ENCODE data around the gene ETFDH. TPM values are rescaled to one million over a fixed set of nuclear protein-coding genes. Genes with fewer than 3 reads are reported as not detected.
"Not testable (repeated sequence)": the region's sequence is repeated elsewhere in the genome, so short reads cannot be mapped to it uniquely, and the experiment has no call there.

ETFDH gene
- total RNA-seq, 3 donors from 2014 or later = 13.7 to 20.1 (median 15.4) TPM

DNA sequence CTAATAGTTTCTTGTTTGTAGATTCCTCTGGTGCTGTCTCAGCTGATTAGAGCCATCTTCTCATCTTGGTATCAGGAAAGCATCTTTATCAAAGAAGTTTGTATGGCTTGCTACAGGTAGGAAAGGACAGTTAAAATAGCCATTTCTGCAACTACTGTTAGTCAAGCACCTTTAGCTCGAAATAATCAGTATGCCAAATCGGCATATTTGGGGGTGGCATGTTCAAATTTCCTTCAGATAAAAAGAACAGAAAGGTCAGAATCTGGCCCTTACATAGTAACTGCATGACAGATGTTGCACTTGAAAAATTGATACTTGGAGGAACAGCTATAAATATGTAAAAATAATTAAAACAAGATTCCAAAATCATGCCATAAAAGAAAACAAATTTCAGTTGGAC, 5.2 kb upstream of the ETFDH start:
- no peak for ATAC-seq
- DNase-seq = no peak
- Mint-ChIP-seq H3K4me1 (ENCODE audit: low read depth) (peaks cover 12% of the 10 kb centered on the region), H3K36me3 (ENCODE audit: insufficient read depth) (peaks cover 1% of the 10 kb centered on the region), H3K4me3 (no peak overlapping the region), H3K9me3 (no peaks in the 10 kb centered on the region), H3K27me3 (ENCODE audit: low read depth) (no peaks in the 10 kb centered on the region)

DNA sequence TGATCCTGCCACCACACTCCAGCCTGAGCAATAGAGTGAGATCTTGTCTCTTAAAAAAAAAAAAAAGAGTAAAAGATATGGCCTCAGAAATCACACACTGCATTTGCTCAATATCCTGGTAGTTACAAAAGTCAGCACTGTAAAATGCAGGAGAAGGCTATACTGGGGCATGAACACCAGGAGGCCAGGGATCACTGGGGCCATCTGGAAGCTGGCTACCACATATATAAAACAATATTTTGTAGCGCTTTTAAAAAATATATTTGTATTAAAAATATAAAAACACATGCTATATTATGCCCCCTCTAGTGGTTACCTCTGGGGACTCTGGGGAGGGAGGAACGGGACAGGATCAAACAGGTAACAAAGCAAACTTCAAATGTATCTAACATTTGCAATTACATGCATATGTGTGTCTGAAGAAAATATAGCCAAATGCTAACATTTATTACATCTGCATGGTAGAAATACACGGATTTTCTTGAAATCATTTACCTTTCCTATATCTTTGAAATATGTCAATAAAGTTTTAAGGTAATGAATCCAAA, 4.4 kb upstream of the ETFDH start:
- Mint-ChIP-seq H3K9me3 (no peaks in the 10 kb centered on the region), H3K27me3 (ENCODE audit: low read depth) (no peaks in the 10 kb centered on the region), H3K36me3 (ENCODE audit: insufficient read depth) (peaks cover 1% of the 10 kb centered on the region), H3K4me3 (no peak overlapping the region), H3K4me1 (ENCODE audit: low read depth) (peaks cover 17% of the 10 kb centered on the region)
- ATAC-seq = no peak
- no peak for DNase-seq

DNA sequence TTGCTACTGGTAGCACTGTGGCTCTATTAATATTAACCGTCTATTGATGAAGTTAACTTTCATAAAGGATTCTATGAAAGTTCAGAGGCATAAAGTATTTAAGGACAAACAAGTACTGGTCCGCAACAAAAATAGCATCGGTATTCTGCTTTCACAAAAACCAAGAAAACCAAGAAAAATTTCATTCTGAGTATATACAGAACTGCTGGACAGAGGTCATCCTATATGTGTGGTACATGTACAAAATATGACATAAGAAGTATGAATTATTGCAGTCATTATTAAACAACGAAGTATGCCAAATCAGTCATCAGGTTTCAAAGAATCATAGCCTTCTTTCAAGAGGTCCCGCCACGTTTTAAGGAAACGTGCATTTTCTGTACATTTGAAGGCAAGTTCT, 2.8 kb upstream of the ETFDH start:
- Mint-ChIP-seq H3K4me1 (ENCODE audit: low read depth) (peaks cover 22% of the 10 kb centered on the region), H3K4me3 (peak overlapping the region; percentile 19), H3K36me3 (ENCODE audit: insufficient read depth) (peaks cover 1% of the 10 kb centered on the region)

DNA sequence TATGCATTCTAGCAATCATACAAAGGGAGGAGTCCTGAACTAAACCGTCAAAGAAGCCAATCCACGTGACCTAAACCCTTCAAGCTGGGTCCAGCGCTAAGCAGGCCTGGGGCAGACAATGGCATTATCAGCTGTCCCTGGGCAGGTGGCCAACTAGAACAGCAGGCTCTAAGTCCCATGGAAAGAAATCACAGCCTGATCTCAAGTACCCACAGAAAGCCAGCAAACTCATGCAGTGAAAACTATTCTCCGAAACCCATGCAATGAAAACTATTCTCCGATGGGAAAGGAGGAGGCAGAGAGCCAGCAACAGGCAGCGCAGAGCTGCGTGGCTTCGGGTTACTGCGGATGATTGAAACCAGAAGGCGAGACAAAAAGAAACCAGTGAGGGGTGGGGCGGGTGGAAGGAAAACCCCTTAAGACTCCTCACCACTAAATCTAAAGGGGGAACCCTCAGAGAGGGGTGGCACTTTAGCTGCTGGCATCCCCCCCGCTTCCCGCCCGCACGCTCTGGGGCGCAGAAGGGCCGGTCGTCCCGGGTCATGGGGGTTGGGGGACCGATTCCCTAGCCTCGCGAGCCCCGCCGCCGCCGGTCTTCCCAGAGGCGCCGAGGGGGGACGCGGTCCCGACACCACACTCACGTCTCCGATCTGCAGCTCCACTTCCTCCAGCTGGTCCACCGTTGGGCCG, 976 bp upstream of the ETFDH start:
- H3K36me3 Mint-ChIP-seq (ENCODE audit: insufficient read depth) = peaks cover 1% of the 10 kb centered on the region
- H3K4me1 Mint-ChIP-seq (ENCODE audit: low read depth) = peaks cover 24% of the 10 kb centered on the region
- peak overlapping the region; percentile 97 for H3K4me3 Mint-ChIP-seq
- peak; percentile 42 to 44 for ATAC-seq
- no peaks in the 10 kb centered on the region for H3K9me3 Mint-ChIP-seq
- peak; percentile 28 for DNase-seq
- H3K27me3 Mint-ChIP-seq (ENCODE audit: low read depth) = no peaks in the 10 kb centered on the region

More for the DNA sequence above, 2.8 kb upstream of the ETFDH start:
- DNase-seq = no peak
- ATAC-seq = no peak
- no peaks in the 10 kb centered on the region for H3K9me3 Mint-ChIP-seq
- H3K27me3 Mint-ChIP-seq (ENCODE audit: low read depth) = no peaks in the 10 kb centered on the region

DNA sequence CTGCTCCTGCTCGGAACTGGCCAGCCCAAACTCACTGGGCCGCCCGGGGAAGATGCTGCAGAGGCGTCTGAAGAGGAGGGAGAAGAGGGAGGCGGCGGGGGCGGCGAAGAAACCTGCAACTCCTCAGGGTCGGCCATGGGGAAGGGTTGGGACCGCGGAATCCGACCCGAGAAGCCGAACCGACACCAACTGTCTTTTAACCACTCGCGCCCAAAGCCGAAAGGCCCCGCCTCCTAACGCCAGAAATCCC, 506 bp upstream of the ETFDH start, which contains the start of gene C4orf46:
TSS of gene C4orf46 (minus strand) at position 223 of the 250 bp plus-strand sequence. CDS start at position 137, 86 bp downstream.
- Mint-ChIP-seq H3K27me3 (ENCODE audit: low read depth) (no peaks in the 10 kb centered on the region), H3K36me3 (ENCODE audit: insufficient read depth) (peaks cover 1% of the 10 kb centered on the region), H3K4me3 (peak within 1 kb of the TSS; percentile 97), H3K4me1 (ENCODE audit: low read depth) (peaks cover 24% of the 10 kb centered on the region), H3K9me3 (no peaks in the 10 kb centered on the region)
- DNase-seq (no peak), ATAC-seq (no peak)

DNA sequence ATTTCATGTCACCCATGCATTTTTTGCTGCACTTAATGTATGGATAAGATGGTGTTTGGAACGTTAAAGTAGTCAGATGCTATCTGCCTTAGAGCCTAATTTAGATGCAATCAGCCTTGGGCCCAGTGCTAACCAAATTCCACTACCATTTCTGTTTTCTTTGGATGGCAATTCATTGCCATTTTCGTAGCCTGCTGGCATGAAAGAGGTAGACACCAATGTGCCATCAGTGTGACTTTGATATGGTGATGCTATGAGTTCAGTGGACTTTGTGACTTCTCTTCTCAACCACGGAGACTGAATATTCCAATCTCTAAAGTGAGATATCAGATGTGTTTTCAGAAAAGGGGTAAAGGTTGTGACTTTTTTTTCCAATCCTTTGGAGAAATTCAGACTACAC, 1.5 kb downstream of the ETFDH start:
- H3K4me1 Mint-ChIP-seq (ENCODE audit: low read depth) = peaks cover 24% of the 10 kb centered on the region
- no peaks in the 10 kb centered on the region for H3K27me3 Mint-ChIP-seq (ENCODE audit: low read depth)
- no peak for DNase-seq
- H3K4me3 Mint-ChIP-seq = peak overlapping the region; percentile 4
- H3K9me3 Mint-ChIP-seq = no peaks in the 10 kb centered on the region
- H3K36me3 Mint-ChIP-seq (ENCODE audit: insufficient read depth) = peaks cover 1% of the 10 kb centered on the region
- ATAC-seq = no peak

DNA sequence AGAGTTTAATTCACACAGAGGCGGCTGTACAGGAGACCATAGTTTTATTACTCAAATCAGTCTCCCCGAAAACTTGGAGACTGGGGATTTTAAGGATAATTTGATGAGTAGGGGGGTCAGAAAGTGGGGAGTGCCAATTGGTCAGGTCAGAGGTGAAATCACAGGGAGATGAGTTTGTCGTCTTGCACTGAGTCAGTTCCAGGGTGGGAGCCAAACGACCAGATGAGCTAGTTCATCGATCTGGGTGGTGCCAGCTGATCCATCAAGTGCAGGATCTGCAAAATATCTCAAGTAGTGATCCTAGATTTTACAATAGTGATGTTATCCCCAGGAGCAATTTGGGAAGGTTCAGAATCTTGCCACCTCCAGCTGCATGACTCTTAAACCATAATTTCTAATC, 4.0 kb downstream of the ETFDH start:
- Mint-ChIP-seq H3K4me1 (ENCODE audit: low read depth) (peaks cover 12% of the 10 kb centered on the region), H3K27me3 (ENCODE audit: low read depth) (no peaks in the 10 kb centered on the region), H3K4me3 (no peak overlapping the region), H3K36me3 (ENCODE audit: insufficient read depth) (peaks cover 9% of the 10 kb centered on the region), H3K9me3 (no peaks in the 10 kb centered on the region)
- ATAC-seq (no peak), DNase-seq (no peak)

DNA sequence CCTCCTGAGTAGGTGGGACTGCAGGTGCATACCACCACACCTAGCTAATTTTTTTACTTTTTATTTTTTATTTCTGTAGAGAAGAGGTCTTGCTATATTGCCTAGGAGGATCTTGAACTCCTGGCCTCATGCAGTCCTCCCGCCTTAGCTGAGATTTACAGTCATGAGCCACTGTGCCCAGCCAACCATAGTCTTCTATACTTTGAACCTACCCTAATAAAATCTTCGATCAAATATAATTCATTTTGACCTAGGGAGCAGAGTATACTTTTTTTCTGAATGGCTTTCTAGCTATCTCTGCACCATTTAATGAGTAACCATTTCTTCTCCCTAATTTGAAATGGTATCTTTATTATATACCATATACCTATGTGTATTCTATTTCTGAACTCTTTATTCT, 6.7 kb downstream of the ETFDH start:
- peaks cover 3% of the 10 kb centered on the region for H3K4me1 Mint-ChIP-seq (ENCODE audit: low read depth)
- no peak for ATAC-seq
- H3K36me3 Mint-ChIP-seq (ENCODE audit: insufficient read depth) = peaks cover 9% of the 10 kb centered on the region
- H3K27me3 Mint-ChIP-seq (ENCODE audit: low read depth) = no peaks in the 10 kb centered on the region
- H3K4me3 Mint-ChIP-seq = no peak overlapping the region
- no peaks in the 10 kb centered on the region for H3K9me3 Mint-ChIP-seq
- DNase-seq = no peak

DNA sequence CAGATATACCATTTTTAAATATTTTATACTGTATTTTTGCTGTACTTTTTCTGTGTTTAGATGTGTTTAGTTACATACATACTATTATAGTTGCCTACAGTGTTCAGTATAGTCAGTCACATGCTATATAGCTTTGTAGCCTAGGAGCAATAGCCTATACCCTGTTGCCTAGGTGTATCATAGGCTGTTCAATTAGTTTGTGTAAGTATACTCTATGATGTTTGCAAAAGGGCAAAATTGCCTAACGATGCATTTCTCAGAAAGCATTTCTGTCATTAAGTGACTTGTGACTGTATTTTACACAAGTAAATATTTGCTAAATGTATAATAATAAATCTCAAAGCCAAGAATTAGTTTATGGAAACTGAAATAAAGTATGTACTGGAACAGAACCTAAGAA, 9.5 kb downstream of the ETFDH start:
- Mint-ChIP-seq H3K36me3 (ENCODE audit: insufficient read depth) (peaks cover 20% of the 10 kb centered on the region), H3K27me3 (ENCODE audit: low read depth) (no peaks in the 10 kb centered on the region), H3K4me1 (ENCODE audit: low read depth) (no peaks in the 10 kb centered on the region), H3K9me3 (no peaks in the 10 kb centered on the region), H3K4me3 (no peak overlapping the region)
- DNase-seq = no peak
- no peak for ATAC-seq

DNA sequence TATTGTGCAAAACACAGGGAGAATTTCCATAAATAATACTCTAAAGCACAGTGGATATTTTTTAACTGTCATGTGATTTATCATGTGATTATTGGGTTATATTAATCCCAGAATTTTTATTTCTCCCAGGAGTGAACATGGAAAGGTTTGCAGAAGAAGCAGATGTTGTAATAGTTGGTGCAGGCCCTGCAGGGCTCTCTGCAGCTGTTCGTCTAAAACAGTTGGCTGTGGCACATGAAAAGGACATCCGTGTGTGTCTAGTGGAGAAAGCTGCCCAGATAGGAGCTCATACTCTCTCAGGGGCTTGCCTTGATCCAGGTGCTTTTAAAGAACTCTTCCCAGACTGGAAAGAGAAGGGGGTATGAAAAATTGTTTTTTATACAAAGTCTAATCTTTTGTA, 10.0 kb downstream of the ETFDH start:
- Mint-ChIP-seq H3K4me1 (ENCODE audit: low read depth) (no peaks in the 10 kb centered on the region), H3K4me3 (no peak overlapping the region), H3K36me3 (ENCODE audit: insufficient read depth) (peaks cover 25% of the 10 kb centered on the region), H3K27me3 (ENCODE audit: low read depth) (no peaks in the 10 kb centered on the region), H3K9me3 (no peaks in the 10 kb centered on the region)
- ATAC-seq (no peak), DNase-seq (no peak)

DNA sequence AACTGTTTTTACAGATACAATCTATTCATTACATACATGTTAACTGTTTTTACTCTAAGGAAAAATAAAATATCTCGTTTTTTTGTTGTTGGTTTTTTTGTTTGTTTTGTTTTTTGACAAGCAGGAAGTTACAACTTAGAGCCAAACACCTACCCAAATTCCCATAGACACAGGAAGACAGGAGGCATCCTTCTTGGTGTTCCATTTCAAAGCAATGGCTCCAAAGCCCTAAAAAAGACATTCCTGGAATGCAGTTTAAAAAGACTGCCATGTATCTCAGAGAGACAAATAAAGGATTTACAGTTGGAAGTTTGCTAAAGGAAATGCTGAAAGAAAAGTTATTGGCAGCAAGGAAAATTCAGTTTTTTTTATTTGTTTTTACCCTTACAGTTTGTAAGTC, 16.7 kb downstream of the ETFDH start:
- DNase-seq (no peak), ATAC-seq (no peak)
- Mint-ChIP-seq H3K9me3 (no peaks in the 10 kb centered on the region), H3K36me3 (ENCODE audit: insufficient read depth) (peaks cover 24% of the 10 kb centered on the region), H3K27me3 (ENCODE audit: low read depth) (no peaks in the 10 kb centered on the region), H3K4me3 (no peak overlapping the region), H3K4me1 (ENCODE audit: low read depth) (no peaks in the 10 kb centered on the region)

DNA sequence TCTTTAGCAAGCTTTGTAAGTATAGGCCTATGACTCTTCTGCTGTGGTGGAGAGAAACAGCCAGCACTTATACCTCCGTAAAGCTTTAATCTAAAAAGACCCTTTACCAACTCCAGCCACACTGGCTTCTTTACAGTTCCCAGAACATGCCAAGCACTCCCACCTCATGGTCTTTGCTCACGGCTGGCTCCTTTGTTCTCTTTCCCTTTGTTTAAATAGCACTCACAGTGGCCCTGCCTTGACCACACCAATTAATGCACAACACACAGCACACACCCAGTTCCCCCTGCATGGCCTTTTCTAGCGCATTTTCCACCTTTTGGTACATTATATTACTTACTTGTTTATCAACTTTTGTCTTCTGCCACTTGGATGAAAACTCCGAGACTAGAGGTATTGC, 32.2 kb downstream of the ETFDH start:
- no peak overlapping the region for H3K4me3 Mint-ChIP-seq
- no peaks in the 10 kb centered on the region for H3K4me1 Mint-ChIP-seq (ENCODE audit: low read depth)
- no peaks in the 10 kb centered on the region for H3K27me3 Mint-ChIP-seq (ENCODE audit: low read depth)
- DNase-seq (no peak), ATAC-seq (no peak)
- H3K36me3 Mint-ChIP-seq (ENCODE audit: insufficient read depth) = peaks cover 31% of the 10 kb centered on the region
- no peaks in the 10 kb centered on the region for H3K9me3 Mint-ChIP-seq

DNA sequence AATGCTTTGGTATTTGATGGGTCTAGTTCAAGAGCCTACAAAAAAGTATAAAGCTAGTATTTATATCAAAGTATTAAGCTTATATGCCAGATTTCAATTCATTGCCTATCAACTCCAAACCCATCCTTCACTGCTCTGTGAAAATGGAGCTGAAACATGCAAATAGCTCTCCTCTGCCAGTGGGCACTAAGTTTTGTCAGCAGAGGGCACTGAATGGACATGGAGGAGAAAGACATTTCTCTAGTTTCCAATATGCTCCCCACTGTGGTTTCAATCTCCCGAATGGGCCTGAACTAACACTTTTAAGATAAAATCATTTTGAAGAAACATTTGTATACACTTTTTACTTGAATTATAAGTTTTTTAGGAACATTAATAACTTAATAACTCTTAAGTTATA, 38.7 kb downstream of the ETFDH start:
- no peaks in the 10 kb centered on the region for H3K27me3 Mint-ChIP-seq (ENCODE audit: low read depth)

DNA sequence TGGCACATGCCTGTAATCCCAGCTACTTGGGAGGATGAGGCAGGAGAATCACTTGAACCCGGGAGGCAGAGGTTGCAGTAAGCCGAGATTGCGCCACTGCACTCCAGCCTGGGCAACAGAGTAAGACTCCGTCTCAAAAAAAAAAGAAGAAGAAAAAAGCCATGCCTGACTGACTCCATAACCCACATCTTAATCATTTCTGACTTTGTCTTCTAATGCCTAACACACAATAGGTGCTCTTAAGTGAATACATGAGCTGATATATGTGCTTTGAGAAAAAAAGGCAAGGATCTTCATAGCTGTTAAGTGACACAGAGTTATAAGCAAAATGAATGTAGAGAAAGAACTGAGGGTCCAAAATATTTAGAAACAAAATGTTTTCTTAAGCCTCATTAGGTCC, 40.5 kb downstream of the ETFDH start:
- not testable (repeated sequence) for DNase-seq; H3K4me3 Mint-ChIP-seq; ATAC-seq; H3K9me3 Mint-ChIP-seq; H3K4me1 Mint-ChIP-seq (ENCODE audit: low read depth); H3K27me3 Mint-ChIP-seq (ENCODE audit: low read depth)
- peaks cover 39% of the 10 kb centered on the region for H3K36me3 Mint-ChIP-seq (ENCODE audit: insufficient read depth)

More for the DNA sequence above, 38.7 kb downstream of the ETFDH start:
- Mint-ChIP-seq H3K36me3 (ENCODE audit: insufficient read depth) (peaks cover 47% of the 10 kb centered on the region), H3K4me3 (no peak overlapping the region), H3K9me3 (no peaks in the 10 kb centered on the region), H3K4me1 (ENCODE audit: low read depth) (peaks cover 1% of the 10 kb centered on the region)
- no peak for ATAC-seq
- DNase-seq = no peak

DNA sequence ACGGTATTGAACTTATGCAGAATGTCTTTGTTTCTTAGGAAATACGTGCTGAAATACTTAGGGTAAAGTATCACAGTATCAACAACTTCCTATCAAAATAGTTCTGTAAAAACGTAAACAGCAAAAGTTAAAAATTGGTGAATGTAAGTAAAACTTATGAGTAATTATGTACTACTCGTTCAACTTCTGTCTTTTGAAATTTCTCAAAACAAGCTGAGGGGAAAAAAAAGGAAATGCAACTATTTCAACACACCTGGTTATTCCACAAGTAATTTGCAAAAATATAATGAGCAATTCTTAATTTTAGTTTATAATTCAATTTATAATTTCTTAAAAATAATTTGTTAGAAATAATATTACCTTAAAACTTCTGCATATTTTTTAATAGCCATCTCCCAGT, 42.8 kb downstream of the ETFDH start:
- Mint-ChIP-seq H3K4me1 (ENCODE audit: low read depth) (peaks cover 8% of the 10 kb centered on the region), H3K36me3 (ENCODE audit: insufficient read depth) (peaks cover 50% of the 10 kb centered on the region), H3K27me3 (ENCODE audit: low read depth) (no peaks in the 10 kb centered on the region), H3K4me3 (no peak overlapping the region), H3K9me3 (no peaks in the 10 kb centered on the region)
- DNase-seq (no peak), ATAC-seq (no peak)

Measured in activated T-cell treated with anti-CD3 and anti-CD28 coated beads, Interleukin-2, amount 50 U/mL, for 4 hours (primary cell).